Calu3 (cell line): ENCODE results near the gene ISLR. TPM values are rescaled to one million over a fixed set of nuclear protein-coding genes. Genes with fewer than 3 reads are reported as not detected.

ENCODE experiments used
- Bru-seq: library from RNA; stranded (reverse); fragments of 400-500 nt; gene quantifications from one replicate; lab custom pipeline; 2021; lab: Mats Ljungman, UMichigan
- BruChase-seq, 2 experiments: library from RNA; stranded (reverse); fragments of 400-500 nt; gene quantifications; one replicate each; lab custom pipeline; 2021; lab: Mats Ljungman, UMichigan
- BruUV-seq: library from RNA; stranded (reverse); fragments of 400-500 nt; replicated peaks from 2 replicates; lab custom pipeline; 2021; lab: Mats Ljungman, UMichigan
- CTCF ChIA-PET: fragments of 300-600 bp; sonication (Branson Sonifier 250); formaldehyde crosslinking; loops from one replicate; lab custom pipeline; 2022; ENCODE audit warnings: antibody characterized with exemption; lab: Charles Lee
- DNase-seq: peaks from one replicate; pipeline ENCODE4 v3.0.0; 2022
- H3K27ac Mint-ChIP-seq: one replicate; pipeline ENCODE4 v1.8.0; 2022; ENCODE audit warnings: mixed read lengths; ENCODE audit not compliant: unreplicated experiment
- H3K27me3 Mint-ChIP-seq: one replicate; pipeline ENCODE4 v1.8.0; 2022; ENCODE audit warnings: mixed read lengths; ENCODE audit not compliant: unreplicated experiment
- H3K36me3 Mint-ChIP-seq: one replicate; pipeline ENCODE4 v1.8.0; 2022; ENCODE audit warnings: mild to moderate bottlenecking, moderate library complexity, mixed read lengths; ENCODE audit not compliant: insufficient read depth, unreplicated experiment
- H3K4me1 Mint-ChIP-seq: one replicate; pipeline ENCODE4 v1.8.0; 2022; ENCODE audit warnings: mild to moderate bottlenecking, low read depth, mixed read lengths; ENCODE audit not compliant: unreplicated experiment
- H3K4me3 Mint-ChIP-seq: one replicate; pipeline ENCODE4 v1.8.0; 2022; ENCODE audit warnings: mild to moderate bottlenecking, low read depth, moderate library complexity, mixed read lengths; ENCODE audit not compliant: unreplicated experiment
- H3K9me3 Mint-ChIP-seq: one replicate; pipeline ENCODE4 v1.8.0; 2022; ENCODE audit warnings: low read depth, mixed read lengths; ENCODE audit not compliant: unreplicated experiment
- intact Hi-C: fragments of 100-400 bp; cut with micrococcal nuclease; formaldehyde crosslinking; loops from one replicate; pipeline ENCODE4 v1.10.0; 2022; ENCODE audit not compliant: unreplicated experiment
- long read RNA-seq: library from polyadenylated mRNA; stranded (forward); transcript quantifications from one replicate; pipeline ENCODE4 v2.0.0, GENCODE V29; 2022
- total RNA-seq: library from RNA; stranded (reverse); gene quantifications from 2 replicates; pipeline ENCODE4 v1.2.3, GENCODE V29; 2022
- TF ChIP-seq, protein P1 (sequence below): fragments of 200-600 bp; IDR thresholded peaks from one replicate; pipeline ENCODE4 v1.8.0; 2022; ENCODE audit warnings: antibody characterized with exemption; ENCODE audit not compliant: unreplicated experiment

The ISLR gene, protein sequence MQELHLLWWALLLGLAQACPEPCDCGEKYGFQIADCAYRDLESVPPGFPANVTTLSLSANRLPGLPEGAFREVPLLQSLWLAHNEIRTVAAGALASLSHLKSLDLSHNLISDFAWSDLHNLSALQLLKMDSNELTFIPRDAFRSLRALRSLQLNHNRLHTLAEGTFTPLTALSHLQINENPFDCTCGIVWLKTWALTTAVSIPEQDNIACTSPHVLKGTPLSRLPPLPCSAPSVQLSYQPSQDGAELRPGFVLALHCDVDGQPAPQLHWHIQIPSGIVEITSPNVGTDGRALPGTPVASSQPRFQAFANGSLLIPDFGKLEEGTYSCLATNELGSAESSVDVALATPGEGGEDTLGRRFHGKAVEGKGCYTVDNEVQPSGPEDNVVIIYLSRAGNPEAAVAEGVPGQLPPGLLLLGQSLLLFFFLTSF
- total RNA-seq: not detected in 2 replicates
- Bru-seq, nascent RNA: not detected
- BruChase-seq, experiment 1, labeled RNA remaining after a 6-hour chase: percentile 13 among the genes with signal in this experiment
- BruChase-seq, experiment 2, labeled RNA remaining after a 2-hour chase: not detected
- long read RNA-seq: 0 reads

DNA sequence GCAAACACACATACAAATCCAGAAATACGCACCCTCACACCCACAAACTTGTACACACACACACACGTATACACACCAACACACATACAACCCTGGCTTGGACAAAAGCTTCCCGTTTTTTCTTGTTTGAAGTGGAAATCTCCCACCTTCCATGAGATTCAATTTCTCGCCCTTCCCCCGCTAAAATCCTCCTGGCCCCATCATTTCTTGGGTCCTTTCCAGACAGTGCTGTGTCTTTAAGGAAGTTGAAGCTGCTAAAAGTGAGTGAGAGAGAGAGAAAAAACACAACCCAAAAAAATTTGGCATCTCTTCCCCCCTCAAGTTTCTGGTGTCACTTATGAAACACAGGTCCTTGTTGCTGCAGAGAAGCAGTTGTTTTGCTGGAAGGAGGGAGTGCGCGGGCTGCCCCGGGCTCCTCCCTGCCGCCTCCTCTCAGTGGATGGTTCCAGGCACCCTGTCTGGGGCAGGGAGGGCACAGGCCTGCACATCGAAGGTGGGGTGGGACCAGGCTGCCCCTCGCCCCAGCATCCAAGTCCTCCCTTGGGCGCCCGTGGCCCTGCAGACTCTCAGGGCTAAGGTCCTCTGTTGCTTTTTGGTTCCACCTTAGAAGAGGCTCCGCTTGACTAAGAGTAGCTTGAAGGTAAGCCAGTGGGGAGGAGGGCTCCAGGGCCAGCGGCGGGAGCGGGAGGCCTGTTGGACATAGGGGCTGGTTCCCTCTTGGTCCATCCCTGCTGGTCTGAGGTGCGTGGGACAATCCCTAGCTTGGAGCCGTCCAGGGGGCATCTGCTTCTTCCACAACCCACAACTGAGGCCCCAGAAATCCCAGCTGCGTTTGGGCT, at the start of gene ISLR:
ISLR (plus strand) TSS at position 331 of the 839 bp plus-strand sequence. CDS start 1,149 bp downstream, outside the sequence.
- peaks cover 13% of the 10 kb centered on the region for H3K4me1 Mint-ChIP-seq
- H3K27ac Mint-ChIP-seq: no peak within 1 kb of the TSS
- BruUV-seq: no TSS peak
- no peak for DNase-seq
- peaks cover 7% of the 10 kb centered on the region for H3K36me3 Mint-ChIP-seq
- peaks cover 48% of the 10 kb centered on the region for H3K27me3 Mint-ChIP-seq
- CTCF ChIA-PET: interaction anchor here (0.7 kb wide), 1 partner anchor 29 kb away, joined by 3 read pairs; the partner anchor contains the start of gene STRA6
- no peaks in the 10 kb centered on the region for H3K9me3 Mint-ChIP-seq
- intact Hi-C loops: no loop called here
- H3K4me3 Mint-ChIP-seq: no peak within 1 kb of the TSS
- TF ChIP-seq, protein P1, sequence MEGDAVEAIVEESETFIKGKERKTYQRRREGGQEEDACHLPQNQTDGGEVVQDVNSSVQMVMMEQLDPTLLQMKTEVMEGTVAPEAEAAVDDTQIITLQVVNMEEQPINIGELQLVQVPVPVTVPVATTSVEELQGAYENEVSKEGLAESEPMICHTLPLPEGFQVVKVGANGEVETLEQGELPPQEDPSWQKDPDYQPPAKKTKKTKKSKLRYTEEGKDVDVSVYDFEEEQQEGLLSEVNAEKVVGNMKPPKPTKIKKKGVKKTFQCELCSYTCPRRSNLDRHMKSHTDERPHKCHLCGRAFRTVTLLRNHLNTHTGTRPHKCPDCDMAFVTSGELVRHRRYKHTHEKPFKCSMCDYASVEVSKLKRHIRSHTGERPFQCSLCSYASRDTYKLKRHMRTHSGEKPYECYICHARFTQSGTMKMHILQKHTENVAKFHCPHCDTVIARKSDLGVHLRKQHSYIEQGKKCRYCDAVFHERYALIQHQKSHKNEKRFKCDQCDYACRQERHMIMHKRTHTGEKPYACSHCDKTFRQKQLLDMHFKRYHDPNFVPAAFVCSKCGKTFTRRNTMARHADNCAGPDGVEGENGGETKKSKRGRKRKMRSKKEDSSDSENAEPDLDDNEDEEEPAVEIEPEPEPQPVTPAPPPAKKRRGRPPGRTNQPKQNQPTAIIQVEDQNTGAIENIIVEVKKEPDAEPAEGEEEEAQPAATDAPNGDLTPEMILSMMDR: no peak

DNA sequence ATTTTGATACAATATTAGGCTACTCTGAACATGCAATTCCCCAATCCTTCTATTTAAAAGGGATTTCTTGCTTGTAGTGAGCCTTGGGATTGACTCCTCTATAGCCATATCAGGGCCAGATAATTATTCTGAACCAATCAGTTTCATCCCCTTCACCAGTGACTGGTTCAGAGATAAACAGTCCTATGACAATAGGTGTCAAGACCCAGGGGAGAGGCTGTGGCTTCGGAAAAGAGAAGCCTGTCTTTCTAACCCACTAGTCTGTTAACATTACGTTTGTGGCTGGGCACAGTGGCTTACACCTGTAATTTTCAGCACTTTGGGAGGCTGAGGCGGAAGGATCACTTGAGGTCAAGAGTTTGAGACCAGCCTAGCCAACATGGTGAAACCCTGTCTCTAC, 49.3 kb upstream of the ISLR start:
- BruUV-seq: no TSS peak
- no peak overlapping the region for H3K27ac Mint-ChIP-seq

DNA sequence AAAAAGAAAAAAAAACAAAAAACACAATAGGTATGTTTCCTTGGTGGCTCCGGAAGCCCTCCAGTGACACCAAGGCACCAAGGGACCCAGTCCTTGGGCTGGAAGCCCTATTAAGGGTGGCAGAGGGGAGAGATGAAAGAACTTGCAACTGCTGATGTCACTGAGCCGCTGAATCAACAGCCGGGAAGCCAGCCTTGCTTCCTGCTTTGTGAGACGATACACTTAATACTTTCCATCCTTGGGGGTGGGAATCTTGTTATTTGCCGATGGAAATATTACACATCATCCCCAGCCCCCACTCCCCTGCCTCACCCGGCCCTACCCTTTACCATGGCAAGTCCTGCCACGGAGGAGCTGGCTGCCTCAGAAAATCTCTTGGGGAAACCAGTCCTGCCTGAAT, 48.8 kb upstream of the ISLR start:
- Mint-ChIP-seq H3K27me3 (peaks cover 91% of the 10 kb centered on the region), H3K4me3 (no peak overlapping the region), H3K36me3 (no peaks in the 10 kb centered on the region), H3K9me3 (no peaks in the 10 kb centered on the region), H3K27ac (no peak overlapping the region), H3K4me1 (no peaks in the 10 kb centered on the region)
- no TSS peak for BruUV-seq
- CTCF ChIA-PET: interaction anchor here (2.3 kb wide), 1 partner anchor 183 kb away, joined by 20 read pairs; no protein-coding TSS in a partner anchor
- intact Hi-C loops: no loop called here
- TF ChIP-seq, protein P1: no peak
- no peak for DNase-seq

More for the DNA sequence above, 49.3 kb upstream of the ISLR start:
- CTCF ChIA-PET: interaction anchor here (0.5 to 1.2 kb wide), 3 partner anchors 74 to 183 kb away, joined by 3 to 4 read pairs (median 3); no protein-coding TSS in a partner anchor
- intact Hi-C loops: no loop called here
- TF ChIP-seq, protein P1: no peak
- H3K36me3 Mint-ChIP-seq: no peaks in the 10 kb centered on the region
- no peaks in the 10 kb centered on the region for H3K9me3 Mint-ChIP-seq
- H3K27me3 Mint-ChIP-seq: peaks cover 91% of the 10 kb centered on the region
- no peak for DNase-seq
- H3K4me3 Mint-ChIP-seq: no peak overlapping the region
- no peaks in the 10 kb centered on the region for H3K4me1 Mint-ChIP-seq
